GM18868 (cell line): ENCODE data around the gene KIF11.
"Not testable (repeated sequence)": the region's sequence is repeated elsewhere in the genome, so short reads cannot be mapped to it uniquely, and the experiment has no call there.

Experiments used
- ATAC-seq: cut with Tn5 transposase; IDR thresholded peaks from one replicate; pipeline ENCODE4 v1.9.1; 2021; ENCODE audit warnings: mild to moderate bottlenecking, moderate library complexity; ENCODE audit not compliant: unreplicated experiment

KIF11 gene

GRCh38 chr10:92592761-92593618 lies at the start of gene KIF11:
Gene KIF11, plus strand, starts transcription at chr10:92593130. Its CDS starts 246 bp downstream, at chr10:92593376.
- peak; percentile 72 for ATAC-seq

GRCh38 chr10:92544296-92544695 lies 48.6 kb upstream of the KIF11 start:
- peak; percentile 63 for ATAC-seq

- no peak for ATAC-seq
These were observed 47.4 kb upstream of the KIF11 start for GRCh38 chr10:92545556-92545955.

GRCh38 chr10:92547676-92548075 lies 45.3 kb upstream of the KIF11 start:
- ATAC-seq: no peak

GRCh38 chr10:92550924-92551323 lies 42.0 kb upstream of the KIF11 start:
- no peak for ATAC-seq

GRCh38 chr10:92552310-92552709 lies 40.6 kb upstream of the KIF11 start:
- no peak for ATAC-seq

GRCh38 chr10:92553959-92554358 lies 39.0 kb upstream of the KIF11 start:
- ATAC-seq: no peak

- no peak for ATAC-seq
These were observed 33.9 kb upstream of the KIF11 start for GRCh38 chr10:92559046-92559445.

GRCh38 chr10:92562424-92562823 lies 30.5 kb upstream of the KIF11 start:
- ATAC-seq: no peak

GRCh38 chr10:92567952-92568600 lies 24.9 kb upstream of the KIF11 start:
- peak; percentile 81 for ATAC-seq

GRCh38 chr10:92569071-92569470 lies 23.9 kb upstream of the KIF11 start:
- ATAC-seq: no peak

- ATAC-seq: not testable (repeated sequence)
These were observed 23.3 kb upstream of the KIF11 start for GRCh38 chr10:92569663-92570062.

GRCh38 chr10:92571649-92572048 lies 21.3 kb upstream of the KIF11 start:
- no peak for ATAC-seq

- ATAC-seq: no peak
These were observed 20.4 kb upstream of the KIF11 start for GRCh38 chr10:92572362-92573090.

- ATAC-seq: no peak
These were observed 19.7 kb upstream of the KIF11 start for GRCh38 chr10:92573091-92573797.

- peak; percentile 69 for ATAC-seq
These were observed 19.0 kb upstream of the KIF11 start, which contains the start of gene IDE for GRCh38 chr10:92573798-92574547. Gene IDE, minus strand, starts transcription at chr10:92574093. Its CDS starts 74 bp downstream, at chr10:92574019.

- peak; percentile 10 for ATAC-seq
These were observed 18.2 kb upstream of the KIF11 start for GRCh38 chr10:92574548-92575261.

GRCh38 chr10:92575961-92576360 lies 17.0 kb upstream of the KIF11 start:
- no peak for ATAC-seq

GRCh38 chr10:92582347-92582746 lies 10.6 kb upstream of the KIF11 start:
- not testable (repeated sequence) for ATAC-seq
